ENCODE results near the gene LPCAT1. TPM values are rescaled to one million over a fixed set of nuclear protein-coding genes. Genes with fewer than 3 reads are reported as not detected.

The LPCAT1 gene
- total RNA-seq, 1 donor from 2014 or later: 37.9 TPM

DNA sequence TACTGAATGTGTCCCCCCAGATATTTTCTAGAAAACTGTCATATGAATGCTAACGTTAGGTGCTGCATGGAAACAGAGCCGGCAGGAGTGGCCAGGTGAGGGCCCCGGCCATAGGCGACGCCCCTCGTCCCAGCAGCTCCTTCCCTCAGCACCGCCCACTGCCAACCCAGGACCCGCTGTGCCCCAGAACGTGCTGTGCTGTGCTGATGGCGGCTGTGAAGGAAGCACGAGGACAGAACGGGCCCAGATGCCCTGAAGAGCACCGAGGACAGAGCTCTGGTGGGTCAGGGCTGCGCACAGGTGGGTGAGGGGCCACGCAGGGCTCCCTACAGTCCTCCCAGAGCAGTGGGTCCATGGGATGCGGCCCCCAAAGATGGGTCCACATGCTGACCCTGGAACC lies 30.3 kb downstream of the LPCAT1 start:
- Mint-ChIP-seq H3K36me3 (ENCODE audit: unreplicated experiment) (peaks cover 25% of the 10 kb centered on the region), H3K27me3 (ENCODE audit: unreplicated experiment) (no peaks in the 10 kb centered on the region), H3K27ac (ENCODE audit: unreplicated experiment) (no peak overlapping the region), H3K4me1 (ENCODE audit: unreplicated experiment) (peaks cover 3% of the 10 kb centered on the region), H3K4me3 (ENCODE audit: unreplicated experiment) (no peak overlapping the region), H3K9me3 (ENCODE audit: unreplicated experiment) (no peaks in the 10 kb centered on the region)
- DNase-seq (ENCODE audit: extremely low spot score, unreplicated experiment): no peak
- TF ChIP-seq, protein P1, sequence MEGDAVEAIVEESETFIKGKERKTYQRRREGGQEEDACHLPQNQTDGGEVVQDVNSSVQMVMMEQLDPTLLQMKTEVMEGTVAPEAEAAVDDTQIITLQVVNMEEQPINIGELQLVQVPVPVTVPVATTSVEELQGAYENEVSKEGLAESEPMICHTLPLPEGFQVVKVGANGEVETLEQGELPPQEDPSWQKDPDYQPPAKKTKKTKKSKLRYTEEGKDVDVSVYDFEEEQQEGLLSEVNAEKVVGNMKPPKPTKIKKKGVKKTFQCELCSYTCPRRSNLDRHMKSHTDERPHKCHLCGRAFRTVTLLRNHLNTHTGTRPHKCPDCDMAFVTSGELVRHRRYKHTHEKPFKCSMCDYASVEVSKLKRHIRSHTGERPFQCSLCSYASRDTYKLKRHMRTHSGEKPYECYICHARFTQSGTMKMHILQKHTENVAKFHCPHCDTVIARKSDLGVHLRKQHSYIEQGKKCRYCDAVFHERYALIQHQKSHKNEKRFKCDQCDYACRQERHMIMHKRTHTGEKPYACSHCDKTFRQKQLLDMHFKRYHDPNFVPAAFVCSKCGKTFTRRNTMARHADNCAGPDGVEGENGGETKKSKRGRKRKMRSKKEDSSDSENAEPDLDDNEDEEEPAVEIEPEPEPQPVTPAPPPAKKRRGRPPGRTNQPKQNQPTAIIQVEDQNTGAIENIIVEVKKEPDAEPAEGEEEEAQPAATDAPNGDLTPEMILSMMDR (IDR thresholded peaks at IDR 0.05): no peak

DNA sequence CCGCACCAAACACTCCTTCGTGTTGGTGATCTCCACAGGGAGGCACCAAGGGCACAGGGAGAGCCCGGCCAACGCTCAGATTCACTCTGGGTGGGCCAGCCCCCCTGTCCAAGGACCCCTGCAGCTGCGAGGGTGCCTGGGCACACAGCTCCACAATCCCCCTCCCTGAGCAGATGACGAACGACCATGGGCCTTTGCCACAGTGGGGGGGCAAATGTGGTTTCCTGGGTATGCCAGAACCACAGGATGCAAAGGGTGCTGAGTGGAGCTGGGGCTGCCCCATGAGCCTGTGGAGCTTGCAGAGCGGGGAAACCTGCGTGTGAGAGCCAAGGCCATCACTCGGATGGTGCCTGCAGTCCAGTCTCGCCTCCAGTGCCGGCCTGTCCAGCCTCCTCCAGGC lies 31.0 kb downstream of the LPCAT1 start:
- Mint-ChIP-seq H3K4me1 (ENCODE audit: unreplicated experiment) (peaks cover 3% of the 10 kb centered on the region), H3K27me3 (ENCODE audit: unreplicated experiment) (no peaks in the 10 kb centered on the region), H3K27ac (ENCODE audit: unreplicated experiment) (no peak overlapping the region), H3K36me3 (ENCODE audit: unreplicated experiment) (peaks cover 30% of the 10 kb centered on the region), H3K9me3 (ENCODE audit: unreplicated experiment) (no peaks in the 10 kb centered on the region), H3K4me3 (ENCODE audit: unreplicated experiment) (no peak overlapping the region)
- no peak for DNase-seq (ENCODE audit: extremely low spot score, unreplicated experiment)
- TF ChIP-seq, protein P1 (IDR thresholded peaks at IDR 0.05): no peak

DNA sequence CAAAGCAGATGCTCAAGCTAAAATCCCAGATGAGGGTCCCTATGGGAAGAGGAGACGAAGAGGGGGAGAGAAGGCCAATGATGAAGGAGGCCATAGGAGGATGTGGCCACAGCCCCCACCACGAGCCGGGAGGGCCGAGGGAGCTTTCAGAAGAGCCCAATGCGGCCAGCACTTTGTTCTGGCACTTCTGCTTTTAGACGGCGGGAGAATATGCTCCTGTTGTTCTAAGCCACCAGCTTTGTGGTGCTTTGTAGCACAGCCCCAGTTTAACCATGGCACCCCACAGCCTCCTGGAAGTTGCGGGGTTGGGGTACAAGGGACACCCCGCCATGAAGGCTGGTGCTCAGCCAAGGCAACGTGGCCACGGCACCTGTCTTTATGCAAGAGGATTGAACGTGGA lies 33.4 kb downstream of the LPCAT1 start:
- Mint-ChIP-seq H3K9me3 (ENCODE audit: unreplicated experiment) (no peaks in the 10 kb centered on the region), H3K36me3 (ENCODE audit: unreplicated experiment) (peaks cover 34% of the 10 kb centered on the region), H3K27ac (ENCODE audit: unreplicated experiment) (no peak overlapping the region), H3K4me1 (ENCODE audit: unreplicated experiment) (peaks cover 3% of the 10 kb centered on the region), H3K27me3 (ENCODE audit: unreplicated experiment) (no peaks in the 10 kb centered on the region), H3K4me3 (ENCODE audit: unreplicated experiment) (no peak overlapping the region)
- DNase-seq (ENCODE audit: extremely low spot score, unreplicated experiment): no peak
- TF ChIP-seq, protein P1 (IDR thresholded peaks at IDR 0.05): no peak

DNA sequence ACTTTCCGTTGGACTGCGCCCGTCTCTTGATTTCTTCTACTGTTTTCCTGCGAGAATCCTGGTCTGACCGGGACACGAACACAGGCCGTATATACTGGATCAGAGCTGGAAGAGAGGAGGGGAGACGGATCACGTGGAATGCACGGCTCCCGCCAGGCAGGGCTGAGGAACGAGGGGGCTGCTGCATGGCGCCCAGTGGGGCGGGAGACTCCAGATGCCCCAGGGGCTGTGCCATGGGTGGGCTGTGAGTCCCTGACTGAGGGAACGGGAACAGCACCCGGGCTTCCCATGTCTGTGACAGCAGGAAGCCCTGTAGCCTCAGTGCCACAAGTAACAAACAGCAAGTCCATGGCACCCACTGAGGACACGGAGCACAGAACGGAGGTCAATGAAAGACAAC lies 34.0 kb downstream of the LPCAT1 start:
- Mint-ChIP-seq H3K4me3 (ENCODE audit: unreplicated experiment) (no peak overlapping the region), H3K27me3 (ENCODE audit: unreplicated experiment) (no peaks in the 10 kb centered on the region), H3K27ac (ENCODE audit: unreplicated experiment) (no peak overlapping the region), H3K4me1 (ENCODE audit: unreplicated experiment) (peaks cover 3% of the 10 kb centered on the region), H3K9me3 (ENCODE audit: unreplicated experiment) (no peaks in the 10 kb centered on the region), H3K36me3 (ENCODE audit: unreplicated experiment) (peaks cover 34% of the 10 kb centered on the region)
- TF ChIP-seq, protein P1 (IDR thresholded peaks at IDR 0.05): no peak
- DNase-seq (ENCODE audit: extremely low spot score, unreplicated experiment): no peak

DNA sequence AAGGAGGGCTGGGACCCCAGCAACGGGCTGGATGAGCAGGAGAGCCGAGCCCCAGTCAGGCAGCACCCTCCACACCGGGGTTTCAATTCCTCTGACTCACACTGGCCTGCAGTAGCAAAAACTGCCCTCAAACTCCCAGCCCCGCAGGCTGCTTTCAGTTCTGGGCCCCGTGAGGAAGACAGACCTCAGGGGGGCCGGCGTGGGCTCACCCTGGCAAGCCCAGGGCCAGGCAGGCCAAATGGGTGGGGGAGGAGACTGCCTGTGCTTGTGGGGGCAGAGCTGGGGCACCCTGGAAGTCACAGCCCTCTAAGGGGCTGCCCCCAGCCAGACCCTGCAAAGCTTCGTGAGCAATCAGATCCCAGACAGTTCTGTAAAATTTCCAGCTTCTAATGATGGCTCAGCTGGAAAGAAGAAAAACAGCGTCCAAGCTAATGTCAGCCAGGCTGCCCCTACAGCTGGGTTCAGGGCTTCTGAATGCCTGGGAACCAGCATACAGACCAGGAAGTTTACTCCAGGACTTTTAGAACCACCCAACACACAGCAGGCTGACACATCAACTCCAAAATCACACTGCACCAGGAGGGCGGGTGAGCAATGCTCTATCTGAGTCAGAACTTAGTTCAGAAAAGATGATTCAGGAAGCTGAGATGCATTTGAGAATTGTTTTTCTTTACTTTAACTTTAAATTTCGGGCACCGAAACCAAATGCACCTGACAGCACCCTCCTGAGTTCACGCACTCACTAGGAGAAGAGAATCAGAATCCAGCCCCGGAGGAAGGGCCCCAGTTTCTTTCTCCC lies 34.7 kb downstream of the LPCAT1 start:
- no peak overlapping the region for H3K27ac Mint-ChIP-seq (ENCODE audit: unreplicated experiment)
- no peaks in the 10 kb centered on the region for H3K9me3 Mint-ChIP-seq (ENCODE audit: unreplicated experiment)
- no peak for DNase-seq (ENCODE audit: extremely low spot score, unreplicated experiment)
- H3K36me3 Mint-ChIP-seq (ENCODE audit: unreplicated experiment): peaks cover 34% of the 10 kb centered on the region
- peaks cover 3% of the 10 kb centered on the region for H3K4me1 Mint-ChIP-seq (ENCODE audit: unreplicated experiment)
- TF ChIP-seq, protein P1 (IDR thresholded peaks at IDR 0.05): no peak
- H3K27me3 Mint-ChIP-seq (ENCODE audit: unreplicated experiment): no peaks in the 10 kb centered on the region
- H3K4me3 Mint-ChIP-seq (ENCODE audit: unreplicated experiment): no peak overlapping the region
